Measurements from ENCODE around the gene ZNF775.
A peak's percentile ranks its signal among the peaks of the same experiment; 100 is the strongest.
"Not testable (repeated sequence)": the region's sequence is repeated elsewhere in the genome, so short reads cannot be mapped to it uniquely, and the experiment has no call there.

Gene ZNF775

GRCh38 chr7:150382123-150382843 lies 3.2 kb downstream of the ZNF775 start:
- DNase-seq (ENCODE audit: low spot score): no peak

- no peak for DNase-seq (ENCODE audit: low spot score)
Measured at GRCh38 chr7:150382844-150383225, 3.7 kb downstream of the ZNF775 start.

GRCh38 chr7:150383710-150384397 lies 4.7 kb downstream of the ZNF775 start:
- peak; percentile 81 for DNase-seq (ENCODE audit: low spot score)

GRCh38 chr7:150384406-150385301 lies 5.5 kb downstream of the ZNF775 start:
- DNase-seq (ENCODE audit: low spot score): no peak

- no peak for DNase-seq (ENCODE audit: low spot score)
Measured at GRCh38 chr7:150385302-150385723, 6.2 kb downstream of the ZNF775 start.

- not testable (repeated sequence) for DNase-seq (ENCODE audit: low spot score)
Measured at GRCh38 chr7:150385884-150386283, 6.8 kb downstream of the ZNF775 start.

GRCh38 chr7:150388306-150388705 lies 9.2 kb downstream of the ZNF775 start:
- no peak for DNase-seq (ENCODE audit: low spot score)

- no peak for DNase-seq (ENCODE audit: low spot score)
Measured at GRCh38 chr7:150388709-150389531, 9.8 kb downstream of the ZNF775 start.

GRCh38 chr7:150389532-150389816 lies 10.3 kb downstream of the ZNF775 start:
- no peak for DNase-seq (ENCODE audit: low spot score)

- no peak for DNase-seq (ENCODE audit: low spot score)
Measured at GRCh38 chr7:150390205-150390604, 11.1 kb downstream of the ZNF775 start.

GRCh38 chr7:150393325-150393724 lies 14.2 kb downstream of the ZNF775 start:
- no peak for DNase-seq (ENCODE audit: low spot score)

- no peak for DNase-seq (ENCODE audit: low spot score)
Measured at GRCh38 chr7:150396426-150396825, 17.3 kb downstream of the ZNF775 start.

GRCh38 chr7:150396851-150397260 lies 17.7 kb downstream of the ZNF775 start:
- DNase-seq (ENCODE audit: low spot score): no peak

- no peak for DNase-seq (ENCODE audit: low spot score)
Measured at GRCh38 chr7:150397346-150398107, 18.4 kb downstream of the ZNF775 start.

- no peak for DNase-seq (ENCODE audit: low spot score)
Measured at GRCh38 chr7:150398108-150398964, 19.2 kb downstream of the ZNF775 start.

- no peak for DNase-seq (ENCODE audit: low spot score)
Measured at GRCh38 chr7:150398965-150399320, 19.8 kb downstream of the ZNF775 start.

- no peak for DNase-seq (ENCODE audit: low spot score)
Measured at GRCh38 chr7:150399421-150400007, 20.4 kb downstream of the ZNF775 start.

GRCh38 chr7:150400008-150400787 lies 21.1 kb downstream of the ZNF775 start:
- no peak for DNase-seq (ENCODE audit: low spot score)

GRCh38 chr7:150400788-150401423 lies 21.8 kb downstream of the ZNF775 start:
- DNase-seq (ENCODE audit: low spot score): no peak
